Epithelial cell of proximal tubule (primary cell): ENCODE data around the gene DRC7. TPM values are rescaled to one million over a fixed set of nuclear protein-coding genes. Genes with fewer than 3 reads are reported as not detected.

Experiments
- DNase-seq: peaks from one replicate; pipeline ENCODE4 v3.0.0-alpha.2; 2011; ENCODE audit warnings: low read depth
- H3K4me3 ChIP-seq: 2 replicates; pipeline ENCODE4 v1.5.1; 2011; ENCODE audit warnings: low read depth, mild to moderate bottlenecking, low read length
- CTCF ChIP-seq: conservative IDR thresholded peaks from 2 replicates; pipeline ENCODE4 v1.5.1; 2012; ENCODE audit warnings: low read depth, mild to moderate bottlenecking, low read length
- total RNA-seq: library from RNA; depleted of rRNA; stranded (reverse); fragments of >200 nt; gene quantifications from 2 replicates; pipeline ENCODE4 v1.2.3, GENCODE V29; 2015

DRC7 gene
- total RNA-seq, 1 donor from 2014 or later: not detected

GRCh38 chr16:57764341-57765159 lies 69.9 kb downstream of the DRC7 start:
- no peak for TF ChIP-seq CTCF
- DNase-seq: peak; percentile 52
- H3K4me3 ChIP-seq: no peak overlapping the region

GRCh38 chr16:57765160-57765728 lies 70.6 kb downstream of the DRC7 start:
- TF ChIP-seq CTCF: no peak
- no peak for DNase-seq
- H3K4me3 ChIP-seq: no peak overlapping the region

GRCh38 chr16:57766714-57767348 lies 72.2 kb downstream of the DRC7 start:
- H3K4me3 ChIP-seq: no peak overlapping the region
- TF ChIP-seq CTCF: no peak
- no peak for DNase-seq

GRCh38 chr16:57769541-57770145 lies 75.0 kb downstream of the DRC7 start:
- no peak for TF ChIP-seq CTCF

GRCh38 chr16:57770361-57770760 lies 75.8 kb downstream of the DRC7 start:
- no peak overlapping the region for H3K4me3 ChIP-seq
- DNase-seq: no peak
- no peak for TF ChIP-seq CTCF

More at GRCh38 chr16:57769541-57770145, 75.0 kb downstream of the DRC7 start:
- H3K4me3 ChIP-seq: no peak overlapping the region
- DNase-seq: no peak

GRCh38 chr16:57771141-57771785 lies 76.7 kb downstream of the DRC7 start:
- H3K4me3 ChIP-seq: no peak overlapping the region
- TF ChIP-seq CTCF: no peak
- DNase-seq: no peak
